K562 (cell line): ENCODE results near the gene HYAL3. TPM values are rescaled to one million over a fixed set of nuclear protein-coding genes. Genes with fewer than 3 reads are reported as not detected.

Source experiments
- BCOR ChIP-seq: fragments of 450-650 bp; IDR thresholded peaks from 2 replicates; pipeline ENCODE4 v1.6.1; 2016
- CREB1 ChIP-seq, 2 experiments: sonication (generic) in 1 of 2; formaldehyde crosslinking in 1 of 2; IDR thresholded peaks; 2 replicates each; pipeline versions ENCODE4 v1.6.1 to v1.8.0; 2012 to 2022; ENCODE audit warnings: inconsistent platforms in 1 of 2, mild to moderate bottlenecking in 1 of 2, missing genetic modification reagents in 1 of 2, moderate library complexity in 1 of 2
- CREB5 ChIP-seq: fragments of 250-450 bp; sonication (Bioruptor Pico); IDR thresholded peaks from 2 replicates; pipeline ENCODE4 v1.5.0; 2020; ENCODE audit warnings: mild to moderate bottlenecking
- E2F5 ChIP-seq: sonication (generic); formaldehyde crosslinking; IDR thresholded peaks from 2 replicates; pipeline ENCODE4 v1.8.0; 2022; ENCODE audit warnings: mild to moderate bottlenecking, missing genetic modification reagents
- ESRRA ChIP-seq: fragments of 450-650 bp; IDR thresholded peaks from 2 replicates; pipeline ENCODE4 v1.6.1; 2014; ENCODE audit warnings: low read depth, mild to moderate bottlenecking, moderate library complexity, borderline replicate concordance
- FOXK1 ChIP-seq: sonication (generic); formaldehyde crosslinking; IDR thresholded peaks from 2 replicates; pipeline ENCODE4 v1.8.0; 2022; ENCODE audit warnings: missing genetic modification reagents, mild to moderate bottlenecking, borderline replicate concordance
- HLTF ChIP-seq: fragments of 450-650 bp; IDR thresholded peaks from 2 replicates; pipeline ENCODE4 v1.6.1; 2016
- KAT7 ChIP-seq: sonication (generic); formaldehyde crosslinking; IDR thresholded peaks from 2 replicates; pipeline ENCODE4 v1.8.0; 2022; ENCODE audit warnings: missing genetic modification reagents, mild to moderate bottlenecking, borderline replicate concordance
- MIER1 ChIP-seq: fragments of 450-650 bp; IDR thresholded peaks from 2 replicates; pipeline ENCODE4 v1.6.1; 2016; ENCODE audit warnings: antibody characterized with exemption, mild to moderate bottlenecking, low read depth
- NCOA6 ChIP-seq: fragments of 450-650 bp; IDR thresholded peaks from 2 replicates; pipeline ENCODE4 v1.6.1; 2017; ENCODE audit warnings: mild to moderate bottlenecking
- NFIC ChIP-seq: fragments of 450-650 bp; IDR thresholded peaks from 2 replicates; pipeline ENCODE4 v1.6.1; 2017; ENCODE audit warnings: mild to moderate bottlenecking, inconsistent platforms
- RFX5 ChIP-seq: IDR thresholded peaks from 2 replicates; pipeline ENCODE4 v1.6.1; 2011; ENCODE audit warnings: low read depth, mild to moderate bottlenecking, improper control_type of control experiment, low read length
- RNF2 ChIP-seq: sonication (generic); IDR thresholded peaks from 2 replicates; pipeline ENCODE4 v1.6.1; 2016
- ZBTB17 ChIP-seq: fragments of 450-650 bp; formaldehyde crosslinking; IDR thresholded peaks from 2 replicates; pipeline ENCODE4 v1.4.0; 2020; ENCODE audit warnings: mild to moderate bottlenecking
- ZNF592 ChIP-seq: fragments of 450-650 bp; IDR thresholded peaks from 2 replicates; pipeline ENCODE4 v1.6.1; 2017; ENCODE audit warnings: antibody characterized with exemption, mild to moderate bottlenecking
- polyA plus RNA-seq, 8 experiments: library from polyadenylated mRNA; depleted of rRNA in 4 of 8; stranded (reverse) in 5 of 8; unstranded in 3 of 8; fragments of >200 nt; fragmentation: Nextera tagmentation in 2 of 8; fragmentation: Illumina TruSeq in 1 of 8; extraction: Ambion mirVana in 2 of 8; extraction: Trizol in 1 of 8; gene quantifications; 2 replicates each; pipeline versions ENCODE4 v1.2.1 to v1.2.3, GENCODE V29; 2011 to 2014; ENCODE audit warnings: inconsistent platforms in 1 of 8, missing spikeins in 1 of 8
- total RNA-seq, 7 experiments: library from RNA; depleted of rRNA in 6 of 7; stranded (reverse); fragments of >200 nt in 6 of 7; fragmentation: Illumina TruSeq in 2 of 7; extraction: Trizol in 2 of 7; gene quantifications; 2 replicates each; pipeline versions ENCODE4 v1.2.1 to v1.2.3, GENCODE V29; 2011 to 2021; ENCODE audit warnings: low replicate concordance in 1 of 7
- TF ChIP-seq, protein P1 (sequence below): fragments of 250-450 bp; sonication (Bioruptor Pico); IDR thresholded peaks from 2 replicates; pipeline ENCODE4 v1.8.0; 2022; ENCODE audit warnings: moderate library complexity, mild to moderate bottlenecking, inconsistent platforms
- TF ChIP-seq, protein P2 (sequence below): fragments of 250-450 bp; sonication (Bioruptor Pico); IDR thresholded peaks from 2 replicates; pipeline ENCODE4 v1.8.0; 2021; ENCODE audit warnings: moderate library complexity, mild to moderate bottlenecking, inconsistent platforms

The HYAL3 gene
- total and polyA plus RNA-seq, 9 of the 15 experiments (the other 6 are each of a cell fraction or from before 2014, with no cell fraction given): 0.38 to 9.1 (median 6.8) TPM

GRCh38 chr3:50260027-50260941 is 38.9 kb downstream of the HYAL3 start (continued):
- TF ChIP-seq KAT7 (CRISPR knock-in tag) (no peak), RNF2 (no peak), BCOR (no peak), ESRRA (peak; percentile 32; the same call in 1 of the 2 replicates), E2F5 (CRISPR knock-in tag) (no peak), CREB5 (CRISPR knock-in tag) (no peak), RFX5 (no peak), HLTF (no peak), NFIC (peak; percentile 15; the same call in 1 of the 2 replicates), FOXK1 (no peak), MIER1 (no peak), NCOA6 (no peak), ZBTB17 (CRISPR knock-in tag) (no peak), CREB1 (IDR thresholded peaks at IDR 0.05) (peak; percentile 79), CREB1 (CRISPR knock-in tag; IDR thresholded peaks at IDR 0.05) (peak; percentile 88), ZNF592 (peak; percentile 38; the same call in 1 of the 2 replicates)
- TF ChIP-seq, protein P1, sequence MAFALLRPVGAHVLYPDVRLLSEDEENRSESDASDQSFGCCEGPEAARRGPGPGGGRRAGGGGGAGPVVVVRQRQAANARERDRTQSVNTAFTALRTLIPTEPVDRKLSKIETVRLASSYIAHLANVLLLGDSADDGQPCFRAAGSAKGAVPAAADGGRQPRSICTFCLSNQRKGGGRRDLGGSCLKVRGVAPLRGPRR (CRISPR knock-in tag): no peak
- TF ChIP-seq, protein P2, sequence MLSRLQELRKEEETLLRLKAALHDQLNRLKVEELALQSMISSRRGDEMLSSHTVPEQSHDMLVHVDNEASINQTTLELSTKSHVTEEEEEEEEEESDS (CRISPR knock-in tag): no peak
